Activated CD4-positive, alpha-beta T cell treated with anti-CD3 and anti-CD28 coated beads, Interleukin-2, amount 50 U/mL, for 1 hour (primary cell): Measurements from ENCODE around the gene CCDC92.
A peak's percentile ranks its signal among the peaks of the same experiment; 100 is the strongest.
"Not testable (repeated sequence)": the region's sequence is repeated elsewhere in the genome, so short reads cannot be mapped to it uniquely, and the experiment has no call there.

Experiments used
- DNase-seq: peaks from one replicate; pipeline ENCODE4 v3.0.0-alpha.2; 2020

Gene CCDC92

DNA sequence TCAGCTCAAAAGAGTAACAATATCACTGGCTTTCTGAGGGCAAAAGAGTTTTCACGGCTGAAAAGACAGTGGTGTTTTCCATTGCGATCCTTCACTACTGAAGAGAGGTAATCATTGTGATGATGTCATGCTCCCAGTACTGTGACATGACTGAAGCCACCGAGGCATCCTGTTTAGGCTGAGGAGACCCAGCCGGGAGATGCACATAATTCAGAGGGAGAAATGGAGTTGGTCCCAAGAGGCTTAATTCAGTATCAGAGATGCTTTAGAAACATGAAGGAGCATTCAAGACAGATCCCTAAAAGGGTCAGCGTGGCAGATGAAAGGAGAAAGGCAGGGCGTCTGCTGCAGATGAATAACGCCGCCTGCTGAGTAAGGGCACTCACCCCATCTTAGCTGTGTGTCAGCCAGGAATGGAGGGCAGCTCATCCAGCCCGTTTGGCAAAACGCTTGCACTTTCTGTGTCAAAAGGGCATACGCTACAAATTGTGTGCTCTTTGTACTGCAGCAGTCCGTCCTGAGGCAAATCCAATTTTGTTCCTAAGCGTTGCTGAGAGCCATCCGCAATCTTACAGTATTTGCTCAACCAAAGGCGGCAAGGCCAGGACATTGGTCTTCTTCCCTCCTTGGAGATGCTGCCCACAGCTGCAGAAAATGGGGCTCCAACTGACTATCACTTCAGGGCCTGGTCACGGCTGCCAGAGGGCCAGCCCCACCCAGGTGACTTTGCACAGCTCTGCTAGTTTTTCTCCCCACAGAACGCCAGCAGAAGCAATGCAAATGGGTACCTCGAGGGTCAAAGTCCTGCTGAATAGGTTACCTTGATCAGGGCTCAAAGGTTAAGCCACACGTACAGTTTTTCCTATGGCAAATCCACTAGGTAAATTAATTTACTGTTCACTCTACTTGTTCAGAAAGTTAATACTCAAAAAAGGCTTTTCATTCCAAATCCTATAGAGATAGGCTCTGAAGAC is 23.5 kb downstream of the CCDC92 start:
- DNase-seq, result no peak

DNA sequence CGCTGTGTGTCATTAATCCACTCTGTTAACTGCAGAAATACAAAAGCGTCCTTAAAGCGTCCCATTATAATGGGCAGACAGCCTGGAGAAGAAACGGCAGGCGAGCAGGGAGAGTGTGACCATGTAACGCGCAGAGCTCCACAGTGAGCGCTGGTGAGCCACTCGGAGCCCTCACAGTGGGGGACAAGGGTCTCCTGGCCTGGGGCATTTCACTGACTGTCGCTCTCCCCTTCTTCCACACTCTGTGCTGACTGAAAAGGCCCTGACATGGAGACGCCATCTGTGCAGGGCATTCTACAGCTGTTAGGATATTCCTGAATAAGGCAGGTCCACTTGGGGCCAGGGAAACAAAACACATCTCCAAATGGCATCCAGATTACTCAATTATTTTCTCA is 24.2 kb downstream of the CCDC92 start:
- no peak for DNase-seq

DNA sequence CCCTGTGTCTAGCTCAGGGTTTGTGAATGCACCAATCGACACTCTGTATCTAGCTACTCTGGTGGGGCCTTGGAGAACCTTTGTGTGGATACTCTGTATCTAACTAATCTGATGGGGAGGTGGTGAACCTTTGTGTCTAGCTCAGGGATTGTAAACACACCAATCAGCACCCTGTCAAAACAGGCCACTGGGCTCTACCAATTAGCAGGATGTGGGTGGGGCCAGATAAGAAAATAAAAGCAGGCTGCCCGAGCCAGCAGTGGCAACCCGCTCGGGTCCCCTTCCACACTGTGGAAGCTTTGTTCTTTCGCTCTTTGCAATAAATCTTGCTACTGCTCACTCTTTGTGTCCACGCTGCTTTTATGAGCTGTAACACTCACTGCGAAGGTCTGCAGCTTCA is 25.1 kb downstream of the CCDC92 start:
- not testable (repeated sequence) for DNase-seq

DNA sequence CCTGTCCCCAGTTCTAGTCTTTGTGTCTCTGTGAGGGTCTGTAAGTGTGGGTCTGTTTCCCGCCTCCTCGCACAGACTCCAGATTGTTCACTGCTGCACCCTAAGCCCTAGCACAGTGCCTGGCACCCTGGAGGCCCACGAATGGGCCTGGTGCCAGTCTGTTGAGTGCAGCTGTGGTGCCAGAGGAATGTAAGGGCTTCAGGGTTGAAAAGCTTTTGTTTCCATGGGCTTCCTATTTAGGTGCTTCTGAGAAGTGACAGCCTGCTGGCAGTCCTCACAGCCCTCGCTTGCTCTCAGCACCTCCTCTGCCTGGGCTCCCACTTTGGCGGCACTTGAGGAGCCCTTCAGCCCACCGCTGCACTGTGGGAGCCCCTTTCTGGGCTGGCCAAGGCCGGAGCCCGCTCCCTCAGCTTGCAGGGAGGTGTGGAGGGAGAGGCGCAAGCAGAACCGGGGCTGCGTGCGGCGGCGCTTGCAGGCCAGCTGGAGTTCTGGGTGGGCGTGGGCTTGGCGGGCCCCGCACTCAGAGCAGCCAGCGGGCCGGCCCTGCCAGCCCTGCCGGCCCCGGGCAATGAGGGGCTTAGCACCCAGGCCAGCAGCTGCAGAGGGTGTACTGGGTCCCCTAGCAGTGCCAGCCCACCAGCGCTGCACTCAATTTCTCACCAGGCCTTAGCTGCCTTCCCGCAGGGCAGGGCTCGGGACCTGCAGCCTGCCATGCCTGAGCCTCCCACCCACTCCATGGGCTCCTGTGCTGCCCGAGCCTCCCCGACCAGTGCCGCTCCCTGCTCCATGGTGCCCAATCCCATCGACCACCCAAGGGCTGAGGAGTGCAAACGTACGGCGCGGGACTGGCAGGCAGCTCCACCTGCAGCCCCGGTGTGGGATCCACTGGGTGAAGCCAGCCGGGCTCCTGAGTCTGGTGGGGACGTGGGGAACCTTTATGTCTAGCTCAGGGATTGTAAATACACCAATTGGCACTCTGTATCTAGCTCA is 25.8 kb downstream of the CCDC92 start:
- DNase-seq, result not testable (repeated sequence)

DNA sequence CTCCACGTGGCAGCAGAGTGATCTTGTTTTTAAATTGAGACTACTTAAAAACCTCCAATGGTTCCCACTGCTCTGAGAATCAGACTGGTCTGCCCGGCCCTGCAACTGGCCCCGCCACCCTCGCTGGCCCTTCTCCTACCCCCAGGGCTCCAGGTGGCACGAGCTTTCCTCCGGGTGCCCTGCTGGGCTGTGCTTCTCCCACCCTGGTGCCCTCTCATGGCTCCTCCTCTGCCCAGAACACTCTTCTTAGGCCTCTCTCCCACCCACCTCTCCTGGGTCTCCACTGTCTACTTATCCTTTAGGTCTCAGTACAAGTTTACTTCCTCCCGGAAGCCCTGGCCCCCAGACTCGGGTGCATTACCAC is 26.5 kb downstream of the CCDC92 start:
- DNase-seq, result no peak

DNA sequence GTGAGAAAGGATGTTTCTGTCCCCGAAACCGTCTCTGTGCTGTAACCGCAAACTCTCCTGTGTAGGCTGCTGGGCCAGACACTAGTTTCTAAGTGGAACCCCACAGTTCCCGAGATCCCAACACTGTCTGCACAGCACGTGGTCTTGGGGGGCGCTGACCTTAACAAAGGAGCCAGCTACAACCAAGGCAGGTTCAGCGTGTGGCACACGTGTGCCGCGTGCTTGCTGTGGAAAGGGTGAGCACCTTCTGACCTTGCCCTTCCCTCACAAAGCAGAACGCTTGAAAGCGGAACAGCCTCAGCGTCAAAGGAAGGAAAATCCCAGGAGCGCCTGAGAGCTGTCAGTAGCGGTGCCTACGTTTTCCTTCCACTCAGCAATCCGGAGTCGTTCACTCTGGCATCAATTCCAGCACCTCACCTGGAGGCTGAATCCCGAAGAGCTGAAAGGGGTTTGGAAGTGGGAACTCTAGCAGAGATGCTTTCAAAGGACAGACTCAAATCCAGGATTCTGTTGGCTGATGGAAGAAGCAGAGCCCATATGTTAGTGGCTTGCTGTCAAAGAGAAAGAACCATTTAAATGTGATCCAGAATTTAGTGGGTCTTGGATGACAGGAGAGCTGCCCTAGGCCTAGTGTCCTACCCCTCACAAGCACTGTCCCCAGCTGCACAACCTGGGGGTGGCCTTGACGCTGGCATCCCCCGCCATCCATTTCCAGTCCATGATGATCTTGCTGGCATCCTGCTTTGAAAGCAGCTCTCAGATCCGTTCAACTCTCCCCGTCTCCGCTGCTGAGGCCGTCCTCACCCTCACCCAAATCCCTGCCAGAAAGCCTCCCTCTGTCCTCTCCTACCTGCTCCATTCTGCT is 27.1 kb downstream of the CCDC92 start:
- DNase-seq, result no peak

DNA sequence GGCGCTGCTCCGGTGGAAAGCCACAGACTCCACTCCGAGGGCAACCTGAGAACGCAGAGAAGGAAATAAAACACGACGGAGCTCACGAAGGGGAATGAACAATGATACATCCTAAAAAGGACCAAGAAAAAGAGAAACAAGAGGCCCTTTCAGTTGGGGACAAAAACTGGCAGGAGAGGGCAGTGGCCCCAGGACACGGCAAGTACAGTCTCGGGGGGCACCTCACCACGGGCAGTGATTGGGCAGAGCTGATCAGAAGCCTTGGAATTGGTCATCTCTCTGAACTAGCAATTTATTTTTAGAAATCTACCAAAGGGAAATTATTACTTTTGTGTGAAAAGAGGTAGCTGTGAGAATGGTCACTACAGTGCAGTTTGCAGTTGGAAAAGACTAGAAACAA is 27.9 kb downstream of the CCDC92 start:
- DNase-seq, result no peak

DNA sequence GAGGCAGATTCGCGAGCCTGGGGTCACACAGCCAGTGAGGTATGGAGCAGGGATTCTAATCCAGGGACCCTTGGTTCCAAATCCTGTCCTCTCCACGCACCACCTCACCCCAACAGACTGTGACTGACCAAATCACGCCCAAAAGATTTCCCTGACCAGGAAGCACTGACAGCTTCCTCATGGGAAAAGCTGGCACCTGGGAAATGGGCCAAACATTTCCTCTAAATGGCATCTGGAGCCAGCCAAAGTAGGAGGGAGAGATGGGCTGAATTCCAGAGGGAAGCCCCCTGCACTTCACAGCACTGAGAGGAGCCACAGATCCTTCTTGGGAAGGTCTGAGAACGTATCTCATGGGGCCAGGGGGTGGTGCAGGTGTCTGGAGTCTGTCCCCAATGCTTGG is 28.8 kb downstream of the CCDC92 start:
- DNase-seq, result no peak

DNA sequence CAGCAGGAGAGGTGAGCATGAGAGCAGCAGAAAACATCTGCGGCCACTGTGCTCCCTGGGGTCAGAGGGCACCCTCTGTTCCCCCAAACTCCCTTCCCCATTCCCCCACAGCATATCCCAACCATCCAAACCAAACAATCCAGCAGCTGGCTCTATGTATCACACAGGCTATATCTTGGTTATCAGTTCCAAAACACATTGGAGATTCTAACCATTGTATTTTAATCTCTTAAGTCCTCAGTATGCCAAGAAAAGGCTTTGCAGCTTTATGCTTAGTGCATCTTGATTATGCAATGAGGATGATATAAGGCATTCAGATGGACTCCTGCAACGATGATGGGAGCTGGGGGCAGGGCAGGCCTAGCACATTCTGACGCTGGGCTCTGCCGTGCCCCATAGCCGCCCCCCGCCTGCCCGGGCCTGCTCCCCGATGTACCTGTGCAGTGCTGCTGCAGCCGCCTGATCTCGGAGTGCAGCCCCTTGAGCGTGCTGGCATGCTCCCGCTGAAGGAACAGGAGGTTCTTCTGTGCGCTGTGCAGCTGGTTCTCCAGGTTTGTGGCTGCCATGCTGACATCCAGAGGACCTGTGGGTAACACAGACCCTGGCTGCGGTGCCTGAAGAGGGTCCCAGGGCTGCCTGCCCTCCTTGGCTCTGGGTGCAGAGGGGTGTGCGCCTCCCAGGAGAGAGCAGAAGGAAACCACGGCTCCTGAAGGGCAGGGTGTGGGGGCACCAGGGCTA is 29.6 kb downstream of the CCDC92 start:
- DNase-seq, result no peak

DNA sequence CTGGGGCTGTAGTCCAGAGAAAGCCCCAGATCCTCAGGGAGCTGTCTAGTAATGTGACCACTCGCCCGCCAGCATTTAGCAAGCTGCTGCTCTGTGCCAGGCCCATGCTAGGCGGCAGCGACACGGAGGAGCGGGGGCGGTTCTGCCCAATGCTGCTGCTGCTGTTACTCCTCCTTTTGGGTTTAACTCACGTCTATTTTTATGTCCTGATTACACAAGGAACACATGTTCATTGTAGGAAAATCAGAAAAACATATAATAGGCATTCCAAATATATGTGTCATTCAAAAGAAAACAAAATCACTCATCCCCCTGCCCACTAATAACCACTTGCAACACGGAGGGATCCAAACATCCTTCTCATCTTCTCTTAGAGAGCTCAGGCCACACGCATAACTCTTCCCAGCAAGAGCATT is 30.4 kb downstream of the CCDC92 start:
- DNase-seq, result no peak

DNA sequence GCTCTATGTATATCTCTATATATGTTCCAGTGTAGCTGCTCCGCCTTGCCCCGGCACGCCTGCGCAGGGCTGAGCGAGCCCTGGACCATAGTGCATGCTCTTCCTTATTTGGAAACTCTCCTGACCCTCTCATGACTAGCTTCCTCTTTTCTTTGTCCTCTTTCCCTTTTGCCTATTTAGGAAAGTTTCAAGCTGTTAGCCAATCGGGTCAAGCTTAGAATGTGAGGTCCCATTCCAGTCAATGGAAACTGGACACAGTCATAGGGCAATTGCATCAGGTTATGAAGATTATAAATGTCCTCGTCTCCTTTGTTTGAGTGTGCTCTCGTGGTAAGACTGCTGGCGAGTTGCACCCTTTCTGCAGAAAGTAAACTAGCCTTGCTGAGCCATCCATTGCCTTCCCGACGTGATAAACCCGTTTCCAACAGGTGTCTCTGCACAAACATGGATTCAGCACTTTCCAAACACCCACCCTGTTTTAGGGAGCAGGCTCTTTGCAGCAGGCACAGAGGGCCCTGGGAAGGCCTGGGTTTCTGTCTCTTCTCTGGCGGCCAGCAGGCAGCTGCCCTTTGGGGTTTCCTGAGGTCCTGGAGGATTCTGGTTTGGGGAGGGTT is 30.9 kb downstream of the CCDC92 start:
- DNase-seq, result no peak

DNA sequence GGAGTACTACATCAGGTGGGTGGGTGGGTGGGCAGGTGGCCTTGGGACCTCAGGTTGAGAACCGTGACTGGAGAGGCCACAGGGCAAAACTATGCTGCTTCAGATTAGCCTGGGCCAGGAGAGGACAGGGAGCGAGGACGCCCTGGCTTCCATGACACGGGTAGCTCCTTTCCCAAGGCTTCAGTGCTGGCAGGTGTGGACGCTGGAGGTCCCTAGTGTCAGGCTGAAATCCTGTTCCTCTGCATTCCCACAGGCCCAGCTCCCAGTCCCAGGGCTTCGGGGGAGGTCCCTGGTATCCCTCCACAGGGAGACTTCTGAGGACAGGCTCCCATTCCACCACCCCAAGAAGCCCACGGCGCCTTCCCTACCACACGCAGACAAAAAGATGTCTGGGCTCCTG is 31.6 kb downstream of the CCDC92 start:
- DNase-seq, result no peak

DNA sequence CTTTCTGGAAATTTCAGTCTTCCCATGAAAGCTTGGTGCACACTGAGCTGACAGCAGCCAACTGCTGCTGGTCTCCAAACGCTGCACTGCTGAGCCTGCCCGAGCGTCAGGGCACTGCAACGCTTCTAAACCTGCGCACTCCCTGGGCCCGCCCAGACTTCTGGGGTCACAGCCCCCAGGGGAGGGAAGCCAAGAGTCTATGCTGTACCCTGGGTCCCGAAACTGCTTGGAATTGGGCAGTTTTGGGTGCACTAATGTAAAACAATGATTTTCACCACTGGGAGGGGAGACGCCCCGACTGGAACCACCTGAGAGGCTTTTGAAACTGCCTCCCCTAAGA is 32.0 kb downstream of the CCDC92 start:
- no peak for DNase-seq

DNA sequence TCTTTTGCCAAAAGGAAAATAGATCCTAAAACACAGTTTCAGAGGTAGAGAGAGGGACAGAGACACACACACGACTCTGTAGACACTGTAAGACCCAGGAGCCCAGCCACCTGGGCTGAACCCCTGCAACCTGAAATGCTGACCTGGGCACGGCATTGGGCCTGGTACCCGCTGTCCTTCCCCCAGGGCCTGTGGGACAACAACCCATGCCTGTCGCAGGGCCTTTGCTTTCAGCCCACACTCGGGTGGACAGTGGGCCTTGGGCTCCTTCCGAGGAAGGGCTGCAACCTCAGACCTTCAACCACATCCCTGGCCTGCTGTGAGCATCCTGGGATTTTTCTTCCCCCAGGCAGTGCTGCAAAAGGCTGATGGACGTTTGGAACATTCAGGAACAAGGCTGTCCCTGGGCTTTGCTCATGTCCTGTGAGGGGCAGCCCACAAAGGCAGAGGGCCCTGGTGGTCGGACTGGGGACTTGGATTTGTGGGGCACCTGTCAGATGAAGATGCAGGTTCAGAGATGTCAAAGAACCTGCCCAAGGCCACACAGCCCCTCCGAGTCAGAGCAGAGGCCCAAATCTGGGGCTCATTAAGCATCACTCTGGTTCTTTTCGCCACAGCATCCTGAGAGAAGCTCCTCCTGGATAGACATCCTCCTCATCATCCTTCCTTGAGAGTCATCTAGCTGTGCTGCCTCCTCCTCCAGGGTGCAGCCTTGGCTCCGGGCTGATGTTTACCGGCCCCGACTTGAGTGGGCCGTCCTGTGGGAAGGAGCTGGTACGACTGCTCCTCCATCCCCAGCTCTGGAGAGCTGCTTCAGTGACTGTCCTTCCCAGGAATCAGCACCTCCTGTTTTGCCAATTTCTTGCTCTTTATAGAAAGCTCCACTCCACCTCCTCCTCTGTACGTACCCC is 32.7 kb downstream of the CCDC92 start:
- DNase-seq, result no peak

DNA sequence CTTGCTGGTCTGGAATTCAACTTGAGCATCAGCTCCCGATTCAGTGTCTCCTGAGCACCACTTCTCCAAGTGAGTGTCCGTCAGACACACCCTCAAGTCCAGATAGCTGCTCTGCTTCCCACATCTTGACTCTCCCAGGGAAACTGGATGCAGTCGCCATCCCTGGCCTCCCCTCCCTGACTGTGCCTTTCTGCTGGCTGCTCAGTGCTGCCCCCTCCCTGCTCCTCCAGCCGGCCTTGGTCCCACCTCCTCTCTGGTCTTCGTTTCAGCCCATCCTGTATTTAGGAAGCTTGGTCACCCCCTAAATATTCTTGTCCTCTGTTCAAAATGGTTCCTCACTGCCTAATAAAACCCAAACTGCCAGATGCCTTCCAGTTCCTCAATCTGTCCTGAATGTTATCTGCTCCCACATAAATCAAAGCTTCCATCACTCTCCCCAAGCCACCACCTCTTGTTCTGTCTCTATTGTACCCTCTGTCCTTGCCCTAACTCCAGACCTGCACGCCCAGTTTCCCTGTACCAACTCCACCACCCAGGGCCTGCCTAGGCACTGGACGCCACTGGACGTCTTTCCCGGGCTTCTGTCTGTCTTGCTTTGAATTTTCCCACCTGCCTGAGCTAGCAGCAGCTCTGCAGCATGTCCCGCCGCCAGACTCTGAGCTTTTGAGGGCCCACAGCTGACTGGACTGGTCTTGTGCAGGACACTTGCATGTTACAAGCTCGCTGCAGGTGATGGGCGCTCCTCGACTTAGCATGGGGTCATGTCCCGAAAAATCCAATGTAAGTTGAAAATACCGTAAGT is 33.8 kb downstream of the CCDC92 start:
- DNase-seq, result no peak

DNA sequence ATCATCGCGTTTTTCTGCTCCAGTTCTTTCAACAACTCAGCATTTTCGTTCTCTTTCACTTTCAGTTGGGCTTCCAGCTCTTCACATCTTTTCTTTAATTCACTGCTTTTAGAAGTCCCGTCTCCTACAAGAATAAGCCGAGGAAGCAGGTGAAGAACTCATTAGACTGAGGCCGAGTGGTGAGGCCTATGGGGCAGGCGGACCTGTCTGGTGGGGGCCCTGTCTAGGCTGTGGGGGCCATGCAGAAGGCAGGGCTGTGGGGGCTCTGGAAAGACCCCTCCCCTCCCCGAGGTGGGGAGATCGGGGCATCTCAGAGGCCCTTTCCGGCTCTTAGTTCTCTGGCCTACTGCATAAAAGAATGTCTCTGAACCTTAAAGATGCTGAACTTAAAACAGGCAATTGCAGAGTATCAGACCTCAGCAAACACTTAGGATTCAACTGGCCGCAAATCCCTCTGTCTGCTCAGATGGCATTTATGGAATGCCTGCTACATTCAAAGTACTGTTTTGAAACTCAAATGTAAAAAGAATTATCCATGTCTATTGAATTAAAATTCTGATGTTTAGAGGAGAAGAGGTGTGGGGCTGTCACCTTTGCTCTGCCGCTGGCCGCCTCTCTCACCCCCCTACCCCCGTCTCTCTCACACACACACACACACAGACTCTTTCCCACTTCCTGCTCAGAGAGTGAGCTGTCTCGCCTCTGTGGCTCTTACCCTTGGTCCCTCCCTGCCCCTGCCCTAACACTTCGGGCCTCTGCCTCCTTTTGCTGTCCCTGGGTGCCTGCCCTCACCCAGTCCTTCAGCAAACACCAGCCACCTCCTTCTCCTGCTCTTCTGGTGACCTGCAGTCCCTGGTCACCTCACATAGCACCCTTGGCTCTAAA is 34.7 kb downstream of the CCDC92 start:
- peak; percentile 31 for DNase-seq

DNA sequence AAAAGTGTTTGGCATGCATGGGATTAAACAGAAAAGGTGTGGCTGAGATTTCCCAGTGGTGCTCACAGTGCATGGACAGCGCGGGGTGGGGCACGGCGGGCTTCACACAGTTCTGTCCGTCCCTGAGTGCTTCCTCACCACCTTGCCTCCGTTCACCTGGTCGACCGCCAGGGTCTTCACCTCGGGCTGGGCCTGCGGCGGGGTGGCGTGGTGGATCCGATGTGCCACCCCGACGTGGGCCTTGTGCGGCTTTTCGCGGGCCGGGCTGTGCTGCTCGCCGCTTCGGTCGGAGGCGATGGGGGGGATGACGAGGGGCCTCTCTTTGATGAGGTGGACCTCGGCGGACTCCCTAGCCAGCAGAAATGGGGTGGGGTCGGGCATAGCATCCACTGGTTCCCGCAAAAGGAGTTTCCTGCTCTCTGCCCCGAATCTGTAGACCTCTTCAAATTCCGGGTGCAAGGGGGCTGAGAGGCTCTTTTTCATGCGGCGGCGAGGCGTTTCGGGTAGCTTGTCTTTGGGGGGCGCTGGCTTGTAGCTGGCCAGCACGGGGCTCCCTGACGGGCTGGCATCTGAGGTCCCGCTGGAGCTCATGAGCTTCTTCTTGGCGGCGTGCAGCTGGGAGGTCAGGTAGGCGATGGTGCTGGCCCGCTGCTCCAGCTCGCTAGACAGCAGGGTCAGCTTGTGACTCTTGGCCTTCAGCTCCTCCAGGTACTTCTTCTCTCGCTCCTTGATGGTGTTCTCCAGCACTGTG is 35.5 kb downstream of the CCDC92 start:
- no peak for DNase-seq

DNA sequence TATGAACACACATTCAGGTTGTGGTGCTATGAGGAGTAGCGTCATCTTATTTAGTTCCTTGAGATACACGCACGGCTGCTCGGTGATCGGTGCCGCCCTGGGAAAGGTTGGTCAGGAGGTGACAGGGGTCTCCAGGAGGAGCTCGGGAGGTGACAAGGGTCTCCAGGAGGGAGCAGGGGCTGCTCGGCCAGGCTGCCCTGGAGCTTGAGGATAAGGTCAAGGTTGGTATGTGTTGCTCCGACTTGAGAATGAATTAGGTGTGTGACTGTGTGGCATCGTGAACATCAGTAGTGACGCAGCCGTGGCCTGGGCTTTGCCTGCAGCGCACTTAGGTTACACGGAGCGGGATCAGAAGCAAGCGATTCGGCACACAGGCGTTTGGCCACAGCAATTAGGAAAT is 36.2 kb downstream of the CCDC92 start:
- DNase-seq, result no peak
